HG03196 (cell line): ENCODE results near the gene NLRP2B.
"Not testable (repeated sequence)": the region's sequence is repeated elsewhere in the genome, so short reads cannot be mapped to it uniquely, and the experiment has no call there.

Experiments used
- ATAC-seq: cut with Tn5 transposase; IDR thresholded peaks from one replicate; pipeline ENCODE4 v1.9.1; 2021; ENCODE audit not compliant: unreplicated experiment

The NLRP2B gene

DNA sequence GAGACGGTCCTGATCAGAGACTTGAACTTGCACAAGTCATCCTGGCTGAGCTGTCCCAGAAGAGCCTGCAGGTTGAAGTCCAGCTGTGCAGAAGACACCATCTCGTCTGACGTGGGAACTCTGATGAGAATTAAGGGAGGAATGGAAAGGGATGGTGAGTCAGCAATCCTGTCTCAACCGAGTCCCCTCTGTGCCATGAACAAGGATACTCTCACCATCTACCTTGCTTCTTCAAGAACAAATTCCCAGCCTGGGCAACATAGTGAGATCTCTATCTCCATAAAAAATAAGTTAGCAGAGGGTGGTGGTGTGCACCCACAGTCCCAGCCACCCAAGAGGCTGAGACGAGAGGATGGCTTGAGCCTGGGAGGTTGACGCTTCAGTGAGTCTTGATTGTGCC is at the start of gene NLRP2B:
Gene NLRP2B (minus strand): TSS at position 101 of the 400 bp plus-strand sequence.
- no peak for ATAC-seq

DNA sequence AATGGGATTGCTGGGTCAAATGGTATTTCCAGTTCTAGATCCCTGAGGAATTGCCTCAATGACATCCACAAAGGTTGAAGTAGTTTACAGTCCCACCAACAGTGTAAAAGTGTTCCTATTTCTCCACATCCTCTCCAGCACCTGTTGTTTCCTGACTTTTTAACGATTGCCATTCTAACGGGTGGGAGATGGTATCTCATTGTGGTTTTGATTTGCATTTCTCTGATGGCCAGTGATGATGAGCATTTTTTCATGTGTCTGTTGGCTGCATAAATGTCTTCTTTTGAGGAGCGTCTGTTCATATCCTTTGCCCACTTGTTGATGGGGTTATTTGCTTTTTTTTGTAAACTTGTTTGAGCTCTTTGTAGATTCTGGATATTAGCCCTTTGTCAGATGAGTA is 45.9 kb upstream of the NLRP2B start:
- not testable (repeated sequence) for ATAC-seq

DNA sequence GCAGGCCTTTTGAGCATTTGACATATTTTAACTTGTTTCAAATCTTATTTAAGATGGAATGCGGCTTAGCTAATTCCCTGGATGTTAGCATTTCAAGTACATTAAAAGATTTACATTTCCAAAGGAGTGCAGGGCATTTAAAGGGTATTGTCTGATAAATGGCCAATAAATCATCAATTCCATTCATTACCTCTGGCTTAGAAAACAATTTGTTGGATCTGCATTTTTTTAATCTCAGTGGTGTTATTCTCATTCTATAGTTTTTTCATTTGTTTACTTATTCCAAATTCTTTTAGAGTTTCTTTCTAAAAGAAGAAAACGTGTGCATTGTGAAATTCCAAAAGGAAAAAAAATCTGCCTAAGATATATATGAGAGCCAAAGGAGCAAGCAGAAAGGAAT is 1.3 kb upstream of the NLRP2B start:
- no peak for ATAC-seq

GRCh38 chrX:57678686-57679428 is 1.2 kb downstream of the NLRP2B start:
- no peak for ATAC-seq

- ATAC-seq, result no peak
Measured at GRCh38 chrX:57677132-57677858, 2.8 kb downstream of the NLRP2B start.

GRCh38 chrX:57675320-57675719 is 4.7 kb downstream of the NLRP2B start:
- ATAC-seq, result no peak

- ATAC-seq, result no peak
Measured at GRCh38 chrX:57674861-57675260, 5.2 kb downstream of the NLRP2B start.

- no peak for ATAC-seq
Measured at GRCh38 chrX:57669961-57670360, 10.1 kb downstream of the NLRP2B start.

DNA sequence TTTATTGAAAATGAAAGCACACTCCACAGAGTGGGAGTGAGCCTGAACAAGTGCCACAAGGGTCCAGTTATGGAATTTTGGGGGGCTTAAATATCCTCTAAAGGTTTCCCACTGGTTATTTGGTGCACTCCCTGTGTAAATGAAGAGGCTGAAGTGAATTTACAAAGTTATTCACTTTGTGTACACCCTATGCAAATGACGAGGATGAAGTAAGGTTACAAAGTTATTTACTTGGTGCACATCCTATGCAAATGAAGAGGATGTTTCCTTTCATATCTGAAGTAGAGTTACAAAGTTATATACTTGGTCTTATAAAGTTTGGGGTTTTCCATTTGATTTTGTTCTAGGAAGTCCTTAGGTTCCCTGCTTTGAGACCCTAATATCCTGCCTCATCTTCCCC is 13.1 kb downstream of the NLRP2B start:
- no peak for ATAC-seq

DNA sequence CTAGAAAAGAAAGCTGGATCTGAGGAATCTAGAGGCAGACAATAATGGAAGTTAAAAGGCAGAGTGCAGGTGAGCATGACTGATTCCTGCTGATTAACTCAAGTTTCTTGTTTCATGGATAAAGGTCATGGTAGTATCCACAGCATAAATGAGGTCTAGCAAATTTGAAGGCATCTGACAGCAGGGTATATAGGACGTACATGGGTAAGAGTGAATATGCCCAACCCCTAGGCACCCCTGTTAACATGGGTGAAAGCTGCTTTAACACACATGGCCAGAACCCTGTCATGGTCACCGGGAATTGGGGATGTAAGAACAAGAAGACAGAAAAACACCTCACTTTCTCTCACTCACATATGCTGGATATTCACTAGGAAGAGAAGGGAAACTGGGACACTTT is 25.0 kb downstream of the NLRP2B start:
- no peak for ATAC-seq

DNA sequence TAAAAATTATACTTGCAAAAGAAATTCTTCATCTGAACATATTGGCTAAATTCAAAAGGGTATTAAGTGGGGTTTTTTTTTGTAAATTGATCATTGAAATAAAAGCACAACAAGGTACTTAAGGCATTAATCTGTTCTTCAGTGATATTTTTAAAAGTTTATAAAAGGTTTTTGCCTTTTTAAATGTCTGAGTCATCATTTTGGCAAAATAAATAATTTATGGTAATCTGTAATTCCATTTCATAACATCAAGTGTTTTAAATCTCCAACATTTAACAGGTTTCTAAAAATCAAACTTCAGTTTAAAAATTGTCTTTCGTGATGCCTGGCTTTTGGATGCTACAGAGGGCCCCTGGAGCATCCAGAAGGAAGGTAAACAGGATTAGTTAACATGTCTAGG is 27.4 kb downstream of the NLRP2B start:
- ATAC-seq, result no peak

GRCh38 chrX:57651169-57651919 is 28.7 kb downstream of the NLRP2B start:
- ATAC-seq, result no peak

DNA sequence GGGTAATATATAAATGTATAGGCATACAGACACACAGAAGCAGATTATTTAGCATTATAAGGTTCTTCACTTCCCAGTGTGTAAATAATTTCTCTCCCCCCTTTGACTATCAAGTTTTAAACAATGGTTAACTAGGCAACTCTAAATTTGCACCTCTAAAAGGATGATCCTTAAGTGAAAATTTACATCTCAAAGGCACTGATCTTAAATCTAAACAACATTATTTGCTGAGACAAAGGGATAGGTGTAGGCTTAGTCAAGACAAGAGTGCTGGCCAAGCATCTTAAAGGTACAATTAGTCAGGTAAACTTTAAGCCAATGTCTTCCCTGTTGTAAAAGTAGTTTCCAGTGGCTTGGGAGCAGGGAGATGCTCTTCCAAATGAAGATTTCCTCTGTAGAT is 33.0 kb downstream of the NLRP2B start:
- no peak for ATAC-seq

DNA sequence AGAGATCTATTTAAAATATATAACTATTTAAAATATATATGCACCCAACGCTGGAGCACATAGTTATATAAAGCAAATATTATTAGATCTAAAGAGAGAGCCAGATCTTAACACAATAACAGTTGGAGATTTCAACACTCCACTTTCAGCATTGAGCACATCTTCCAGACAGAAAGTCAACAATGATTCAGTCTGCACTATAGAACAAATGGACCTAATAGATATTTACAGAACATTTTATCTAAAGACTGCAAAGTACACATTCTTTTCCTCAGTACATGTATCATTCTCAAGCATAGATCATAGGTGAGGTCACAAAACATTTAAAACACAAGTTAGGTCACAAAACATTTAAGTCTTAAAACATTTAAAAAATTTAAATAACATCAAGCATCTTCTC is 36.4 kb downstream of the NLRP2B start:
- ATAC-seq, result no peak

DNA sequence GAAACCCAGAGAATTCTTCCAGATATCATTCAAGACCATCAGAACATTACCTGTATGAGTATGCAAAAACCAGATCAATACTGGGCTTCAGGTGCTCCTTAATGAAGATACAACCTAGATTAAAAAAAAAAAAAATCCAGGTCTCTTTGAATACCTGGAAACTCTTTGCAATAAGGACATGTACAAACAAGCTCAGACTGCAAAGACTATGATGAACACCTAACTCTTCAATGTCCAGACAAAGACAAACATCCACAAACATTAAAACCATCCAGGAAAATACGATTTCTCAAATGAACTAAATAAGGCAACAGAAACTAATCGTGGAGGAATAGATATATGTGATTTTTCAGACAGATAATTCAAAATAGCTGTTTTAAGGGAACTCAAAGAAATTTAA is 38.7 kb downstream of the NLRP2B start:
- ATAC-seq, result no peak

DNA sequence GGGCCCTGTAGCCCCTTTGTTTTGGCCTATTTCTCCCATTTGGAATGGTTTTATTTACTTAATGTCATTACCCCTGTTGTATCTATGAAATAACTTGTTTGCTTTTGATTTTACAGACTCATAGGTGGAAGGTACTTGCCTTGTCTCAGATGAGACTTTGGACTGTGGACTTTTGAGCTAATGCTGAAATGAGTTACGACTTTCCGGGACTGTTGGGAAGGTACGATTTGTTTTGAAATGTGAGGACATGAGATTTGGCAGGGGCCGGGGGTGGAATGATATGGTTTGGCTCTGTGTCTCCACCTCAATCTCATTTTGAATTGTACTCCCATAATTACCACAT is 39.4 kb downstream of the NLRP2B start:
- no peak for ATAC-seq

DNA sequence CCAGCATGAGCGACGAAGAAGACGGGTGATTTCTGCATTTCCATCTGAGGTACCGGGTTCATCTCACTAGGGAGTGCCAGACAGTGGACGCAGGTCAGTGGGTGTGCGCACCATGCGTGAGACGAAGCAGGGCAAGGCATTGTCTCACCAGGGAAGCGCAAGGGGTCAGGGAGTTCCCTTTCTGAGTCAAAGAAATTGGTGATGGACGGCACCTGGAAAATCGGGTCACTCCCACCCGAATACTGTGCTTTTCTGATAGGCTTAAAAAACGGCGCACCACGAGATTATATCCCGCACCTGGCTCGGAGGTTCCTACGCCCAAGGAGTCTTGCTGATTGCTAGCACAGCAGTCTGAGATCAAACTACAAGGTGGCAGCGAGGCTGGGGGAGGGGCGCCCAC is 50.6 kb downstream of the NLRP2B start:
- ATAC-seq, result not testable (repeated sequence)
